OCI-M2 (cell line): Measurements from ENCODE around the gene NUDT22.

ENCODE experiments used
- DNase-seq: peaks from one replicate; lab custom pipeline; 2025; ENCODE audit not compliant: unreplicated experiment; lab: John Stamatoyannopoulos, UW

The NUDT22 gene, protein sequence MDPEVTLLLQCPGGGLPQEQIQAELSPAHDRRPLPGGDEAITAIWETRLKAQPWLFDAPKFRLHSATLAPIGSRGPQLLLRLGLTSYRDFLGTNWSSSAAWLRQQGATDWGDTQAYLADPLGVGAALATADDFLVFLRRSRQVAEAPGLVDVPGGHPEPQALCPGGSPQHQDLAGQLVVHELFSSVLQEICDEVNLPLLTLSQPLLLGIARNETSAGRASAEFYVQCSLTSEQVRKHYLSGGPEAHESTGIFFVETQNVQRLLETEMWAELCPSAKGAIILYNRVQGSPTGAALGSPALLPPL

DNA sequence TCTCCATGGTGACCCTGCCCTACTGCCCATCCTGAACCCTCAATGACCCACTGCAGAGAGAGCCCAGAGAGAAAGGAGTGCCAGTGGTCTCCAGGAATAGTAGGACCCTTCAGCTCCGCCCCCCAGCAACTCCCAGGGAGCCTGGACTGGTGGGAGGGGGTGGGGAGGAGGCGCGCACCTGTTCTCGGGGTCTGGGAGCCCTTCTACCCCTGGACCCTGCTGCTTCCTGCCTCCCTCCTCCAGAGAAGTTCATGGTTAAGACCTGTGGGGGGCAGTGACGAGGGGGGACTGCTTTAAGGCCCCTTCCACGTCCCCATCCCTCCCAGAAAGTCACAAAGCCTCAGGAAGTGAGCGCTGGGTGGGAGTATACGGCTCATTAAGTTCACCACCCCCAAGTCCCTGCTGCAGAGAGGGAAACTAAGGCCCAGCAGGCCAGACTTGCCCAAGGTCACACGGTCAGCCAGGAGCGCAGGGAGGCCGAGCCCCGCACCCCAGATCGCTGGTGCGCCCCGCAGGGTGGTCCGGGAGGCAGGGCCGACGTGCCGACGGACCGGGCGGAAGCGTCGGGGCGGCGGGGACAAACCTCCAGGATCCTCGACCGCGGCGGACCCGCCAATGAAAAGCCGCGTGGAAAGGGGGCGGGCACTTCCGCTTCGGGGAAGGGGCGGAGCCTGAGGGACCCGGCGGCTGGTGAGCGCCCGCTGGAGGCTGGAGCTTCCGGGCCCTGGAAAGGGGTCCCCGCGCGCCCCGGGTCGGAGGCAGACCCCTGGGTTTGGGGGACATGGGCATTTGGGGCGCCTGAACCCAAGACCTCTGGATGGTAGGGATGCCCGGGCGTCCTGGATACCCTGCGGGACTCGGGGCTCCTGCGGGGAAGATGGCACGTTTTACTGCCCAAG, at the start of gene NUDT22, which contains the start of gene TRPT1:
NUDT22 (plus strand) TSS at position 667 of the 899 bp plus-strand sequence. CDS start 379 bp downstream, outside the sequence.
TRPT1 (minus strand) TSS at position 579 of the 899 bp plus-strand sequence; CDS start at position 253, 326 bp downstream.
- DNase-seq, result no peak

DNA sequence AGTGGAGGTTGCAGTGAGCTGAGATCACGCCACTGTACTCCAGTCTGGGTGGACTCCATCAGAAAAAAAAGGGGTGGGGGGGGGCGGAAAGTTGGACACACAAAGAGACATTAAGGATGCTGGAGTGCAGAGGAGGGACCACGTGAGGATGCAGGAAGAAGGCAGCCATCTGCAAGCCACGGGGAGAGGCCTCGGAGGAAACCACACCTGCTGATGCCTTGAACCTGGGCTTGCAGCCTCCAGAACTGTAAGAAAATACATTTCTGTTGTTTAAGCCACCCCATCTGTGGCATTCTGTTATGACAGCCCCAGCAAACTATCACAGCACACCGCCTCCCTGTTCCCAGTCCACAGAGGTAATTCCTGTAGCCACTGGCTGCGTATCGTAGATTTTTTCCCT, 49.3 kb upstream of the NUDT22 start:
- no peak for DNase-seq

DNA sequence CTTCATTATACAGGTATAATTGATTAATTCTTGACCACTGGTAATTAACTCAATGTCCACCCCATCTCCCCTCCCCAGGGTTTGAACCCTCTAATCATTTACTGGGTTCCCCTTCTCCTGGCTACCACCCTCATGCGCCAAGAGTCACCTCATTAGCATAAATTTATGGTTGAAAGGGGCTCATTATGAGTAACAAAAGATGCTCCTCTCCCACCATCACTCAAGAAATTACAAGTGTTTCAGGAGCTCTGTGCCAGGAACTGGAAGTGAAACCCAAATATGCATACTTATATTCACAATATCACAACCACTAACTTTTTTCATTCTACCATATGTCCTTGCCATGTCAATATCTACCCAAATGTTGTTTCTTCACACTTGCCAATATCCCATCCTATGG, 47.9 kb upstream of the NUDT22 start:
- no peak for DNase-seq

DNA sequence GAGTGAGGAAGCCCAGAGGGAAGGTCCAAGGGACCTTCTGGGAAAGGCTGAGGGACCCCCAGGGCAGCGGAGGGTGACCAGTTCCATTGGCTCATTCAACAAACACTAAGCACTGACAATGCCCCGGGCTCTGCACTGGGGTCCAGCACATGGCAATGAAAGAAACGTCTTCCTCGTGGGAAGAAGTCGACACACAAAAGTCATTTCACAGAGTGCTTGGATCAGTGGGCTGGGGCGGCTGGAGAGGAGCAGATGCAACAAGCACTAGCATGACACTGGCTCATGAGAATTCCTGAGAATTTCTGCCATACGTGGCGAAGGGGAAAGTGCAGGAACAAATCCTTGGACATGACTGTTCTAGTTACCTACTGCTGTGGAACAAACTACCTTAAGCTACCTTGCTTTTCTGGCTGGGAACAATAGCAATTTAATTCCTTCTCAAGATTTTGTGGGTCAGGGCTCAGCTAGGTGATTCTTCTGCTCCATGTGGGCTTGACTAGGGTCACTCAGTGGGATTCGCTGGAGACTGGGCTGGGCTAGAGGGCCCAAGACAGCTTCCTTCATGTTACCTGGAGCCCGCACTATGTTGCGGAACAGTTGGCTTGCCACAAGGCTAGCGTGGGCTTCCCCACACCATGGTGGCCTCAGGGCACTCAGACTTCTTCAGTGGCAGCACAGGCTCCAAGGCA, 47.0 kb upstream of the NUDT22 start:
- no peak for DNase-seq

DNA sequence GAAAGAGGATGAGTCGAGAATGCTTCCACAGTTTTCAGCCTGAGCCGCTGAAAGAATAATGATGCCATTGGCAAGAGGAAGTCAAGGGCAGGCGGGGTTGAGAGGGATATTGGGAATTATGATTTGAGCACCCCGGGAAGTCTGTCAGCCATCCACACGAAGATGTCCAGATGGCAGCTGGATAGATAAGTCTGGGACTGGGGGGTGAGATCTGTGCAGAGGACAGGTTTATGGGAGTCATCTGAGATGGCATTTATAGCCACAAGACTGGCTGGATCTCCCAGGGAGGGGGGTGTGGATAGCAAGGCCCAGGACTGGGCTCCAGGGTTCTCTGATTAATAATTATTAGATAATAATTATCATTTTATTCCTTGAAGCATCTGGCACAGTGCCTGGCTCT, 45.2 kb upstream of the NUDT22 start:
- no peak for DNase-seq

DNA sequence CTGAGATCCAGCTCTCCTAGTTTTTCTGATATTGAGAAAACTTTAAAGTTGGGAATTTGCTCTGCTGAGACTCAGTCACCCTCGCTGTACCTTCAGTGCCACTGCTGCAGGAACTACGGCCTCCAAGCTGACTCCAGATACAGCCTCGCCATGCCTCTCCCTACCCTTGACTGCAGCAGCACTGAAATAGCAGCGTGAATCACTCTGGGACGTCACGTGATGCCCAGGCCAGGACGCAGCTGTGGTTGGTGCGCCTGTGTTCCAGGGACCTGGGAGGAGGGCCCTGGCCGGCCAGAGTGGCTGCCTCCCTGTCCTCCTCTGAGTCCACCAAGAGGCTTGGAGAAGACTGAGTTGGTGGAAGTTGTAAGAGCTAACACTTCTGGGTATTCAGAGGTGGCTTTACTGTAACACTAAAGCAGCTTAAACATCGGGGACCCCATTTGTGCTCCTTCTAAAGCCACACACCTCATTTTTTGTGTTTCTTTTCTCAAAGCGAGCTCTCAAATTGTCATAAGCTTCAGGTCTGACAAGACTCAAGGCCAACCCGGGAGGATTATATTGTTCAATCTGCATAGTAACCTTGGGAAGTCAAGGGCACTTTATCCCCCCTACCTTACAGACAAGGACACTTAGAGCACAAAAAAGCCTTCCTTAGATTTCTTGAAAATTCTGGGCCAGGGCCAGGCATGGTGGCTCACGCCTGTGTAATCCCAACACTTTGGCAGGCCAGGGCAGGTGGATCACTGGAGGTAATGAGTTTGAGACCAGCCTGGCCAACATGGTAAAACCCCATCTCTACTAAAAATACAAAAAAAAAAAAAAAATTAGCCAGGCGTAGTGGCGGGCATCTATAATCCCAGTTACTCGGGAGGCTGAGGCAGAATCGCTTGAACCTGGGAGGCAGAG, 44.3 kb upstream of the NUDT22 start:
- DNase-seq, result peak; percentile 47

DNA sequence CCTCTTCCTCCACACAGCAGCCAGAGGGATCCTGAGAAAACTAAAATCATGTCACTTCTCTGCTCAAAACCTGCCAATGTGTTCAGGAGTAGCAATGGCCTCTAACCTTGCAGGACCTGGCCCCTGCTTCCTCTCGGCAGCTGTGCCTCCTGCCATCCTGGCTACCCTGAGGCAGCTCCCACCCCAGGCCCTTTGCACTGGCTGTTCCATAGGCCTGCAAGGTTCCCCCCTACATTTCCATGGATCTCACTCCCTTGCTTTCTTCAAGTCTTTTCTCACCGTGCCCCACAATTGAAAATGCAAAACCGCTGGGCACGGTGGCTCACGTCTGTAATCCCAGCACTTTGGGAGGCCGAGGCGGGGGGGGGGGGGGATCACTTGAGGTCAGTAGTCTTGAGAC, 42.2 kb upstream of the NUDT22 start:
- no peak for DNase-seq

DNA sequence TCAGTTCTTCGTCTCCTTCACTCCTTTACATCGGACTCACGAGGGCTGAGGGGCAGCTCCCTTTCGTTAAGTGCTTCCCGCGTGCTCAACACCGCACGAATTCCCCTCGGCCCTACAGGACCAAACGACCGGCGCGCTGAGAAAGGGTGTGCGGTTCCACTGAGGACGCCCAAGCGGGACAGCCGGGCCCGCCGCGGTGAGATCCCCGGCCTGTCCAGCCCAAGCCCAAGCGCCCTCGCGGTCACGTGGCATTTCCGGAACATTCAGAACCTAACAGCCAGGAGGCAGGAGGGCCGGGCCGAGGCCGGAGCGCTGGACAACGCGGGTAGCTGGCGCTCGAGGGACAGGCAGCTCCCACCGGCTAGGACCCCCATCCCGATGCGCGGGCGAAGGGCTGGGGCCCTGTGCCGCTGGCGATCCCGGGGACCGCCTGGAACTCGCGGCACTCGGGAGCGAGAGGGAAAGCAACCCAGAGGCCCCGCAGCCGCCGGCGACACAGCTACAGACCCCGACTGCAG, 40.8 kb upstream of the NUDT22 start:
- no peak for DNase-seq

DNA sequence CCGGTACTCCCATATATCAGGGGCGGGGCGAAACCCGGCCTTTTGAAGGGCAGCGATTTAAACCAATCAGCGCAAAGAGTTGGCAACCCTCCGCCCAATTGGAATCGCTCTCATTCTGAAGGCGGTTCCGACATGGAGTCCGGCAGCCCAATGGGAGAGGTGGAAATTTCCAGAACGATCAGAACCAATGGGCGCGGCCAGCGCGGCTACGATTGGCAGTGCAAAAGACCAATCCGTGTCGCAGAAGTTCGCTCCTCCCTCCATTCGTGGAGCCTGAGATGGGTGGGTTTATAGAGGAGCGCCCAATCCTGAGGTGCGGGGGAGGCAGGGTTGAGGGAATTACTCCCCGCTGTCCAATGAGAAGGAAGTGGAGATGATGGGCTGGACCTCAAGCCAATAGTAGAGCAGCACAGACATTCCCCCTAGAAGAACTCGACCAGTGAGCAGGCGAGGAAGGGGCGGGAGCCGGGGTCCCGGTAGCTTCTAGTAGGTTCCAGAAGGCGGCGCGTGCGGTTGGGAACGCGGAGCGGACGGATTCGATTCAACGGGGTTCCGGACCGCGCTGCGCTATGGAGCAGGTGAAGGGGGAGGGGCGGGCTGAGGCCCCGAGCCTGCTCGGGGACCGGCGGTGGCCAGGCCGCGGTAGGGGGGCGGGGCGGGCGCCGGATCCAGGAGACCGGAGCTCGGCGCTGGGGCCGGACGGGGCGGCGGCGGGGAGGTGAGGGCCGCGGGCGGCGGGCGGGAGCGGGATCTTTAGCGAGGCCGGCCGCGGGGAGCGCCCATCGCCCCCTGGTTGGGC, 40.2 kb upstream of the NUDT22 start, which contains the start of gene STIP1:
STIP1 (plus strand) TSS at position 479 of the 799 bp plus-strand sequence; CDS start at position 570, 91 bp downstream.
- peak; percentile 94 for DNase-seq

DNA sequence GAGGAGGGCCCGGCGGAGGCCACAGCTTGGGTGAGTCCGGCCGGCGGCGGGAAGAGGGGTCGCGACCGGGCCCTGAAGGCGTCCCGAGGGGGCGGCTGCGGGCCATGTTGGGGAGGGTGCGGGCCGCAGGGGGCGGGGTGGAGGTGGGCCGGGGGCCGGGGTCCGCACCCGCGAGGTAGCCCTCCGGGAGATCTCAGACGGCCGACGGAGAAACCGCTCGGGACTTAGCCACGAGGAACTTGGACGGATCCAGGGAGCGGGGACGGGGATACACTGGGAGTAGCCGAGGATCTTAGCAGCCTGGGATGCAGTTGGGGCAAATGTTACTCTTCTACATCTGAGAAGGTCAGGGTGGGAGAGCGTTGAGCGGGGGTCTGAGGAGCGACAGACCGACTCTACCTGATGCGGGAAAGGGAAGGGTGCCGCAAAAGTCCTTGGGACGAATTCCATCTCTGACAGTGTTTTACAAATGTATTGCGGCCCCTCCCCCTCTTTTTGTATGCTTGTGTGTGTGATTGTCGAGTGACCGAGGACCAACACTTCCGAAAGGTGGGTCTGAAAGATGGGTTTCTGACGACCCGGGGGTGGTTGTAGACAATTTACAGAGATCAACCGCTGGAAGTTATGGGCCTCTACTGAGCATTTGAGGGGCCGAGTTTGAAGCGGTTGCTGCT, 39.4 kb upstream of the NUDT22 start:
- DNase-seq, result no peak

DNA sequence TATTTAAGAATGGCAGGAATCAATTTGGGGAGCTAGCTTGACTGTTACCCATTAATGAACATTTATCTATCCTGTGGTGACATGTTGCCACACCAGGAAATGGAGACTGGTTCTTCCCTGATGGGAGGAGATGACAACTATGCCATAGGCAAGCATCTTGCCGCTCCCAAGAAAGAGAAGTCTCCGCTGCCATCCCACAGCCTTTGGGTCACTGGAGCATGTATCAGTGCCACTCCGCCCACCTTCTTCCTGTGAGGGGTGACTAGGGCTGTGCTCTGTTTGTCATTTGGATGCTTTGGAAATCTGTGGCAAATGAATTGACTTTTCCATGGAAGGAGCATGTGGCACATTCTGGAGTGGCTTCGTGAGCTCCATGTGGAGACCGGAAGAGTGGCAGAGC, 33.6 kb upstream of the NUDT22 start:
- no peak for DNase-seq

DNA sequence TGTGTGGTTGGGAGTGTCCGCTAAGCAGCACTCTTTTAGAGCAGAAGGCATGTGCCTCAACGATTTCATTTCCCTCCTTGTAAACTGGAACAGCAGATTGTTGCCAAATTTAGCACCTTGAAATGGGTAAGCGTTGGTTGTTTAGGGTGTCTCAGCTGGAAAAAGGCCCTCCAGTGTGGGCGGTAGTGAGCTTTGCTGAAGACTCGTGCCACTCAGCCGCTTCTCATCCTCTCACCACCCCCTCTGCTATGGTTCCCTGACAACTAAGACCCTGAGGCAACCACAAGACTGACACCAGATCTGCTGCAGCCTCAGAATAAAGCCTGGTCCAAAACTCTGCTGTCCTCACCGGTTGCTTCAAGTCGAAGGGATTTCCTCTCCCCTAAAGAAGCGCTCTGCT, 29.4 kb upstream of the NUDT22 start:
- DNase-seq, result no peak

DNA sequence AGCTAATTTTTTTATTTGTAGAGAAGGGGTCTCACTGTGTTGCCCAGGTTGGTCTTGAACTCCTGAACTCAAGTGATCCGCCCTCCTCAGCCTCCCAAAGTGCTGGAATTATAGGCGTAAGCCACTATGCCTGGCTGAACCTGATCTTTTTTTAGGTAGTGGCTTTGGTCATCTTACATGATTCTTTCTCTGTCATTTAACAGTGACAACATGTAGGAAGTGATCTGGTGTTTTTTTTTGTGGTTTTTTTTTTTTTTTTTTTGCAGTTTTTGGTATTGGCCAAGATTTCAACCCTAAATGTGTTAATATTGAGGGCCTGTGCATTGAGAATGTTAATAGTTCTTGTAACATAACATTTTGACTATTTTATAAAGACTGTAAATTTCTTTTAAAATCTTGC, 27.6 kb upstream of the NUDT22 start:
- no peak for DNase-seq

DNA sequence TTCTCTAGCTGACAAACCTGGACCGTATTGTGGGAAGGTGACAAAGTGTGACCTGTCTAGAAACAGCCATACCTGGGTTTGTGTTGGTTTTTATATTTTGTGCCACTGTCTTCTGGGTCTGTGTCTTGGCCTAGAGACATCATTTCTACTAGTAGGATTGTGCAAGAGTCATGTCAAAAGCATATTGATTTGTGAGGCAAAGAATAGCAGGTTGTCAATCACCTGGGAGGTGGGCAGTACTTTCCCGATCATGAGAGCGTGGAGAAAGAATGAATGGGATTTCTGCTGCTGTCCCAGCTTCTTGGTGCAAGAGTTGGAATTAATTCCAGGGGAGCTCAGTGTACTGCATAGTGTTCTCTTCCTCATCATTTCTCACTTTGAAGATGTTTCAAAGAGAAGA, 24.5 kb upstream of the NUDT22 start:
- DNase-seq, result no peak

DNA sequence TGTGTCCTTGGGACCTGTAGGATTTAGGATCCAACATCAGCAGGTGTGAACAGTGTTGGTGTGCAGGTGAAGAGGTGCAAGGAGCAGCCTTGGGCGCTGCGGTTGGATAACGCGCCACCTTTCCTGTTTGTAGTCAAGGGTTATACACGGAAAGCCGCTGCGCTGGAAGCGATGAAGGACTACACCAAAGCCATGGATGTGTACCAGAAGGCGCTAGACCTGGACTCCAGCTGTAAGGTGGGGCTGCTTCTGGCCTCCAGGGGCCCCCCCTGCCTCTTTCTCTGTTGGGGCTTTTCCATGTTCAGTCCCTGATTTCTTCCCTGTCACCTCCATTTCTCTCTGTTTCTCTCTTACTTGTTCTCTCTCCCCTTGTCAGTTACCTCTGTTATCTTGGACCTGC, 23.1 kb upstream of the NUDT22 start:
- no peak for DNase-seq

DNA sequence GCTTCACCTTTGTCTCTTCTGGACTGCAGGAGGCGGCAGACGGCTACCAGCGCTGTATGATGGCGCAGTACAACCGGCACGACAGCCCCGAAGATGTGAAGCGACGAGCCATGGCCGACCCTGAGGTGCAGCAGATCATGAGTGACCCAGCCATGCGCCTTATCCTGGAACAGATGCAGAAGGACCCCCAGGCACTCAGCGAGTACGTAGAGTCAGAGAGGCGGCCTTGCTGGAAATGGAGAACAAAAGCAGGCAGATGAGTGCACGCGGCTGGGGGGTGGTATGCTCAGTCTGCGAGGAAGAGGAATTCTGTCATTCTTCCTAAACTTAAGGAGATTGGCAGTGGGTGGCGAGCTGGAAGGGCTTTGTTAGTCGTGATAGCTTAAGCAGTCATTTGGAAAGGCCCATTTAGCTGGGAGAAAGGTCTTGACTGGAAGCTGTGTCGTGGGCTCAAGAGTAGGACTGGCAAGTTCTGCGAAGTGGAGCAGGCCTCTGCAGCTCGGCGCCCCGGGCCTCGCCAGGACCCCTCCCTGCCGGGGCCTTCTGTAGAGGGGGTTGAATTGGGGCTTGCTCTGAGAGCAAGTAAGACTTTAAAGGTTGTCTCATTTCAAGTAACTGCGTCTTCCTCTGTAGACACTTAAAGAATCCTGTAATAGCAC, 22.5 kb upstream of the NUDT22 start:
- DNase-seq, result no peak

DNA sequence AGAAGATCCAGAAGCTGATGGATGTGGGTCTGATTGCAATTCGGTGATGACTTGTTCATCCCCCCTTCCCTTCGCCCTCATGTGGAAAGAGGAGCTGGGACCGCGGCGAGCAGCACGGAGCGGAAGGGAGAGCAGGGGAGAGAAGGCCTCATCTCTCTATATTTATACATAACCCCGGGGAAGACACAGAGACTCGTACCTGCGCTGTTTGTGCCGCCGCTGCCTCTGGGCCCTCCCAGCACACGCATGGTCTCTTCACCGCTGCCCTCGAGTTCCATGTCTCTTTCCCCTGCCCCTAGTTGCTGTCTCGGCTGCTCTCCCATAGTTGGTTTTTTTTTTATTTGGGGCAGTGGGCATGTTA, 22.0 kb upstream of the NUDT22 start:
- DNase-seq, result no peak

DNA sequence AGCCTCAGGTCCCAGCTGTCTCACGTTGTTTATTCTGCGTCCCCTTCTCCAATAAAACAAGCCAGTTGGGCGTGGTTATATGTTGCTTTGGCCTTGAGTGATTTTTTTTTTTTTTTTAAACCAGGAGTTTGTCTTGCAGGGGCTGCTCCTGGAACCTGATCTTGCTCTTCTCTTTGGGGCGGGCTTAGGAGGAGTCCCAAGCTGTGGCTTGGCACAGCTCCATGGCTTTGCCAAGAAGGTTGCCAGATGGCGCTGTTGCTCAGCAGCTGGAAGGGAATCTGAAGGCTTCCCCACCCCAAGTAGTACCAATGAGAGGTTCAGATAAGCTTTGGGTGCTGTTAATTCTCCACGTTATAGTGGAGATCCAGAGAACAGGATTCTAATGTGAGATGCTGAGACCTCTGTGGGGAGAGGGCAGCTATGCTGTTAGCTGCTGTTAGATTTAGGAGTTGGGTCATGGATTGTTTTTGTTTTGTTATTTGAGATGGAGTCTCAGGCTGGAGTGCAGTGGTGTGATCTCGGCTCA, 21.5 kb upstream of the NUDT22 start:
- peak; percentile 44 for DNase-seq
